Stimulated activated CD4-positive, alpha-beta T cell treated with anti-CD3 and anti-CD28 coated beads, Interleukin-1b, Interleukin-23, amount 100 ng/mL, for 24 hours (primary cell): ENCODE results near the gene AKT2.
"Not testable (repeated sequence)": the region's sequence is repeated elsewhere in the genome, so short reads cannot be mapped to it uniquely, and the experiment has no call there.

ENCODE experiments used
- DNase-seq, 4 experiments: peaks; one replicate each; pipeline ENCODE4 v3.0.0-alpha.2; 2020; ENCODE audit warnings: low read depth in 4 of 4, low spot score in 1 of 4

AKT2 gene

GRCh38 chr19:40221858-40222619 is 63.1 kb downstream of the AKT2 start:
- DNase-seq: peak; percentile 31 to 58 (median 51)

- DNase-seq: no peak
These were observed 64.5 kb downstream of the AKT2 start for GRCh38 chr19:40220674-40221073.

- no peak for DNase-seq
These were observed 65.3 kb downstream of the AKT2 start for GRCh38 chr19:40219721-40220276.

GRCh38 chr19:40219029-40219428 is 66.1 kb downstream of the AKT2 start:
- not testable (repeated sequence) for DNase-seq

GRCh38 chr19:40217934-40218890 is 66.9 kb downstream of the AKT2 start, which contains the start of gene TTC9B:
TSS of gene TTC9B (minus strand) at chr19:40218384. CDS start at chr19:40218381, 3 bp downstream.
- peak in 2 of 4 experiments; percentile 28 for DNase-seq

- no peak for DNase-seq
These were observed 67.9 kb downstream of the AKT2 start for GRCh38 chr19:40217027-40217810.

- DNase-seq: no peak
These were observed 68.4 kb downstream of the AKT2 start for GRCh38 chr19:40216777-40217026.

GRCh38 chr19:40216013-40216776 is 69.0 kb downstream of the AKT2 start:
- DNase-seq: no peak

- no peak for DNase-seq
These were observed 70.2 kb downstream of the AKT2 start for GRCh38 chr19:40214936-40215335.

GRCh38 chr19:40213882-40214570 is 71.1 kb downstream of the AKT2 start:
- DNase-seq: no peak

GRCh38 chr19:40213251-40213829 is 71.8 kb downstream of the AKT2 start:
- DNase-seq: no peak

- no peak for DNase-seq
These were observed 74.3 kb downstream of the AKT2 start for GRCh38 chr19:40210889-40211288.

GRCh38 chr19:40208602-40209001 is 76.5 kb downstream of the AKT2 start:
- DNase-seq: no peak

- no peak for DNase-seq
These were observed 79.4 kb downstream of the AKT2 start for GRCh38 chr19:40205760-40206159.

GRCh38 chr19:40204381-40204780 is 80.8 kb downstream of the AKT2 start:
- no peak for DNase-seq

GRCh38 chr19:40200341-40201099 is 84.6 kb downstream of the AKT2 start:
- DNase-seq: no peak

GRCh38 chr19:40198272-40198990 is 86.7 kb downstream of the AKT2 start:
- DNase-seq: no peak

GRCh38 chr19:40193587-40193849 is 91.6 kb downstream of the AKT2 start:
- DNase-seq: no peak
